AG04450 (cell line): ENCODE data around the gene NDST4. TPM values are rescaled to one million over a fixed set of nuclear protein-coding genes. Genes with fewer than 3 reads are reported as not detected.

Source experiments
- CTCF ChIA-PET: fragments of 300-600, 350-600 bp; formaldehyde crosslinking; extraction: SDS; loops from one replicate; lab custom pipeline; 2022; ENCODE audit warnings: antibody characterized with exemption, inconsistent platforms; lab: Charles Lee
- POLR2A ChIA-PET: fragments of 350-600 bp; formaldehyde crosslinking; extraction: SDS; loops from one replicate; lab custom pipeline; 2021; ENCODE audit warnings: antibody characterized with exemption, inconsistent platforms; lab: Yijun Ruan, JAX
- DNase-seq: peaks from one replicate; pipeline ENCODE4 v3.0.0-alpha.2; 2011; ENCODE audit warnings: low read depth, low spot score
- H3K27ac ChIP-seq: one replicate; pipeline ENCODE4 v1.5.1; 2012; ENCODE audit warnings: low read depth, low read length, control low read depth
- H3K27me3 ChIP-seq: one replicate; pipeline ENCODE4 v1.6.0; 2012; ENCODE audit warnings: low read length; ENCODE audit not compliant: control insufficient read depth, insufficient read depth
- H3K4me3 ChIP-seq: 2 replicates; pipeline ENCODE4 v1.5.1; 2011; ENCODE audit warnings: mild to moderate bottlenecking, low read depth, low read length, control low read depth
- H3K9me3 ChIP-seq: 2 replicates; pipeline ENCODE4 v1.5.1; 2012; ENCODE audit warnings: low read length; ENCODE audit not compliant: control insufficient read depth, insufficient read depth
- CTCF ChIP-seq: IDR thresholded peaks from 2 replicates; pipeline ENCODE4 v1.5.1; 2011; ENCODE audit warnings: low read depth, low read length, control low read depth, inconsistent platforms
- polyA plus RNA-seq: library from polyadenylated mRNA; depleted of rRNA; stranded (reverse); fragments of >200 nt; gene quantifications from 2 replicates; pipeline ENCODE4 v1.2.3, GENCODE V29; 2011

The NDST4 gene
- polyA plus RNA-seq, 1 experiment = not detected

GRCh38 chr4:114879916-114880669 lies 233.3 kb downstream of the NDST4 start:
- Histone ChIP-seq H3K4me3 (no peak overlapping the region), H3K27ac (no peak overlapping the region), H3K27me3 (no peaks in the 10 kb centered on the region), H3K9me3 (no peaks in the 10 kb centered on the region)
- no peak for DNase-seq
- ChIA-PET CTCF (no interaction called here), POLR2A (no interaction called here)
- no peak for TF ChIP-seq CTCF

GRCh38 chr4:114875630-114876029 lies 237.8 kb downstream of the NDST4 start:
- Histone ChIP-seq H3K9me3 (no peaks in the 10 kb centered on the region), H3K27ac (no peak overlapping the region), H3K27me3 (no peaks in the 10 kb centered on the region), H3K4me3 (no peak overlapping the region)
- CTCF ChIA-PET = no interaction called here
- no peak for DNase-seq
- no peak for TF ChIP-seq CTCF
- POLR2A ChIA-PET = no interaction called here

GRCh38 chr4:114874321-114874720 lies 239.1 kb downstream of the NDST4 start:
- ChIA-PET POLR2A (no interaction called here), CTCF (interaction anchor here (1.4 kb wide), 1 partner anchor 66 kb away, joined by 4 read pairs; no protein-coding TSS in a partner anchor)
- Histone ChIP-seq H3K4me3 (no peak overlapping the region), H3K27me3 (no peaks in the 10 kb centered on the region), H3K9me3 (no peaks in the 10 kb centered on the region), H3K27ac (no peak overlapping the region)
- no peak for TF ChIP-seq CTCF
- DNase-seq = no peak

- ChIA-PET CTCF (no interaction called here), POLR2A (no interaction called here)
Observed at GRCh38 chr4:114870987-114871386, 242.4 kb downstream of the NDST4 start.

More at GRCh38 chr4:114870987-114871386, 242.4 kb downstream of the NDST4 start:
- Histone ChIP-seq H3K9me3 (no peaks in the 10 kb centered on the region), H3K27me3 (no peaks in the 10 kb centered on the region), H3K4me3 (no peak overlapping the region), H3K27ac (no peak overlapping the region)
- TF ChIP-seq CTCF = no peak
- DNase-seq = no peak
